ENCODE results near the gene TMX2.
"Not testable (repeated sequence)": the region's sequence is repeated elsewhere in the genome, so short reads cannot be mapped to it uniquely, and the experiment has no call there.

The TMX2 gene

GRCh38 chr11:57712256-57713150 lies at the start of gene TMX2:
Gene TMX2, plus strand, starts transcription at chr11:57712593. Its CDS starts 26 bp downstream, at chr11:57712619.
- peak; percentile 99 for DNase-seq

- no peak for DNase-seq
Observed at GRCh38 chr11:57662893-57663292, 49.5 kb upstream of the TMX2 start.

- DNase-seq: no peak
Observed at GRCh38 chr11:57663975-57664374, 48.4 kb upstream of the TMX2 start.

GRCh38 chr11:57667117-57667735 lies 45.2 kb upstream of the TMX2 start:
- DNase-seq: peak; percentile 99

- peak; percentile 99 for DNase-seq
Observed at GRCh38 chr11:57667736-57668433, 44.5 kb upstream of the TMX2 start, which contains the start of gene ZDHHC5. Gene ZDHHC5, plus strand, starts transcription at chr11:57668114. Its CDS starts 4,977 bp downstream, at chr11:57673091.

- peak; percentile 14 for DNase-seq
Observed at GRCh38 chr11:57668434-57668782, 44.0 kb upstream of the TMX2 start.

GRCh38 chr11:57674251-57674650 lies 38.1 kb upstream of the TMX2 start:
- no peak for DNase-seq

- DNase-seq: no peak
Observed at GRCh38 chr11:57675176-57675941, 37.0 kb upstream of the TMX2 start.

- no peak for DNase-seq
Observed at GRCh38 chr11:57679396-57679795, 33.0 kb upstream of the TMX2 start.

- peak; percentile 45 for DNase-seq
Observed at GRCh38 chr11:57680552-57680874, 31.9 kb upstream of the TMX2 start.

GRCh38 chr11:57681168-57681567 lies 31.2 kb upstream of the TMX2 start:
- no peak for DNase-seq

- DNase-seq: not testable (repeated sequence)
Observed at GRCh38 chr11:57690474-57690873, 21.9 kb upstream of the TMX2 start.

GRCh38 chr11:57698843-57699365 lies 13.5 kb upstream of the TMX2 start:
- DNase-seq: no peak

- no peak for DNase-seq
Observed at GRCh38 chr11:57699813-57700212, 12.6 kb upstream of the TMX2 start.

- DNase-seq: no peak
Observed at GRCh38 chr11:57700425-57700824, 12.0 kb upstream of the TMX2 start.

GRCh38 chr11:57703341-57703740 lies 9.1 kb upstream of the TMX2 start:
- no peak for DNase-seq

- no peak for DNase-seq
Observed at GRCh38 chr11:57704932-57705331, 7.5 kb upstream of the TMX2 start.

GRCh38 chr11:57705432-57705831 lies 7.0 kb upstream of the TMX2 start:
- not testable (repeated sequence) for DNase-seq

- DNase-seq: no peak
Observed at GRCh38 chr11:57709802-57710367, 2.5 kb upstream of the TMX2 start.

- DNase-seq: peak; percentile 78
Observed at GRCh38 chr11:57711414-57712255, 758 bp upstream of the TMX2 start, which contains the start of gene MED19. Gene MED19, minus strand, starts transcription at chr11:57712215. Its CDS starts 36 bp downstream, at chr11:57712179.

- no peak for DNase-seq
Observed at GRCh38 chr11:57713835-57714234, 1.4 kb downstream of the TMX2 start.

All from EL (cell line).